Midbrain (tissue), 1 donor: Measurements from ENCODE around the gene ARPC1A.

Source experiments
- DNase-seq: peaks from one replicate; lab custom pipeline; 2025; lab: John Stamatoyannopoulos, UW

Gene ARPC1A

GRCh38 chr7:99387912-99388311 is 62.2 kb downstream of the ARPC1A start:
- DNase-seq, result no peak

GRCh38 chr7:99389772-99390171 is 64.1 kb downstream of the ARPC1A start:
- no peak for DNase-seq

GRCh38 chr7:99390941-99391602 is 65.4 kb downstream of the ARPC1A start:
- no peak for DNase-seq

GRCh38 chr7:99392046-99392445 is 66.3 kb downstream of the ARPC1A start:
- no peak for DNase-seq

GRCh38 chr7:99392659-99393354 is 67.1 kb downstream of the ARPC1A start:
- no peak for DNase-seq

- DNase-seq, result no peak
Measured at GRCh38 chr7:99393355-99394187, 67.9 kb downstream of the ARPC1A start.

DNA sequence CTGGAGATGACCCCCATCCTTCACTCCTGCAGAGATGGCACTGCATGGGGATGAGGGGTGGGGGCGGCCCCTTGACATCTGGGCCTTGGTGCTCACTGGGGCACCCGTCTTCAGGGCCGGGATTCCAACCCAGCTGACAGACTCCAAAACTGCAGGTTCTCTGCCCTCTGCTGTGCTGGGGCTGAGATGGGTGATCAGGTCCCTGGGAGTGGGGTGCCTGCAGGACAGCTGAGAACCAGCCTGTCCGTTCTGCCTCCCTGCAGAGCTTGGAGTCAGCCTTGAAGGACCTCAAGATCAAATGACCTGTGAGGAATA is 68.4 kb downstream of the ARPC1A start:
- DNase-seq, result no peak

- DNase-seq, result no peak
Measured at GRCh38 chr7:99395616-99396327, 70.1 kb downstream of the ARPC1A start.

GRCh38 chr7:99396418-99397296 is 71.0 kb downstream of the ARPC1A start:
- DNase-seq, result no peak

DNA sequence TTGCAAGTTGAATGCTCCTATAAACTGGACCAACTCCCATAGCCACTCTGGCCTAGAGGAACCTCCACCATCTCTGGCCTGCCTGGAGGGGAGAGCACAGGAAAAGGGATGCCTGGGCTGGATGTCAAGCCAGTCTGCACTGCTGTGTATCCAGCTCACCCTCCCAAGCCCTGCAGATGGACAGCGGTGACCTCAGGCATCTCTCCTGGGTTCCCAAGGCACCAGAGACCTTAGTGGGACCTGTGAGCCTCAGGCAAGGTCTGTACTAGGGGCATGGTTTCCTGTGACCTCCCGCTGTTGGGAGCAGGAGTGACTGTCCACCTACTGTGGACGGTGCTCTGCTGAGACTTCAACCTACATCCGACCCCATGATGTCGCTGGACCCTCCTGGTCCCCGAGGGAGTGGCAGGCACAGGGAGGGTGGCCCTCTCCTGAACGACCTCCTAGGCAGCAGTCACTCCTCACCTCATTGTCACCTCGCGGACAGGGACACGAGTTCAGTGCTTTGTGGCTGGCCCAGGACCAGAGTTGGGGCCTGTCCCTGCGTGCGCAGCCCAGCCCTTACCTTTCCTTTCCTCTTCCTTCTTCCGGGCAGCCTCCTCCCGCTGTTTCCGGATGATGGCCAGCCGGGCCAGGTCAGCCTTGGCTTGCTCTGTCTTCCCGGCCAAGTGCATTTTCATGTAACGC is 71.7 kb downstream of the ARPC1A start:
- DNase-seq, result no peak

GRCh38 chr7:99398891-99399445 is 73.3 kb downstream of the ARPC1A start:
- no peak for DNase-seq

DNA sequence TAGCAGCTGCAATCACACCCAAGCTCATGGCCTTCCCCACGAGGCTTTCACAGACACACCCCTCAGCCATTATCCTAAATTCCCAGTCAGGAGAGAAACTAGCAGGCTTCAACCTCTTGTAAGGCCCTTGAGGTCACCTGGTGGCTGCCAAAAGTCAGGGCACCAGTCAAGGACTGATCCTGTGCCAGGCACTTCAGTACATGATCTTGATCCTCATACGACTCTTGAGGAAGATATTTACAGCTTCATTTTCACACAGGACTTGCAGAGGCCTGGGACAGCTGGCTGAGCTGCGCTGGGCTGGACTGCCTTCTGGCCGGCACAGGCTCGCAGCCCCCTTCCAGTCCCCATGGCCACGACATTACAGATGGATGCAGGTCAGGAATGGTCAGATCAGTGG is 73.9 kb downstream of the ARPC1A start:
- no peak for DNase-seq

GRCh38 chr7:99402854-99403253 is 77.2 kb downstream of the ARPC1A start:
- DNase-seq, result no peak

- no peak for DNase-seq
Measured at GRCh38 chr7:99403764-99404163, 78.1 kb downstream of the ARPC1A start.

GRCh38 chr7:99404235-99404976 is 78.7 kb downstream of the ARPC1A start:
- DNase-seq, result no peak

- DNase-seq, result no peak
Measured at GRCh38 chr7:99404977-99405320, 79.3 kb downstream of the ARPC1A start.

DNA sequence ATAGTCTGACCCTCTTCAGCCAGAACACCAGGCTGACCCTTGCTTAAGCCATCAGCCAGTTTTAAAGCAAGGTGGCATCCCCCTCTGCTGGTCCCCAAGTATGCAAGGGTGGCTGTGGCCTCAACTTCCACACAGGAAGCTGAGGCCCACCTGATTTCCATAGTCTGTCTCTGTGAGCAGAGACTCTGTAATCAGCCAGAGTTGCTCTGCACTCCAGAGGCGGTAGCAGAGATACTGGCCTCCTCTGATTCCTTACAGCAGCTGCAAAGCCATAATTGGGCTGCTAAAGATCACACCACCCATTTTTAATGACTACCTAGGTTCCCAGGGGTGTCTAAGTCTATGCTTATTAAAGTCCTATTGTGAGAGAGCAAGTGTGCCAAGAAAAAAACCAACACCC is 80.9 kb downstream of the ARPC1A start:
- DNase-seq, result no peak

- no peak for DNase-seq
Measured at GRCh38 chr7:99407872-99408378, 82.2 kb downstream of the ARPC1A start.

GRCh38 chr7:99408379-99409191 is 82.9 kb downstream of the ARPC1A start, which contains the start of the genes BUD31 and PDAP1:
TSS of gene BUD31 (plus strand) at chr7:99408969. CDS start at chr7:99411093, 2,124 bp downstream.
TSS of gene PDAP1 (minus strand) at chr7:99408597. CDS start at chr7:99408548, 49 bp downstream.
- DNase-seq, result peak; percentile 97
